HG03066 (cell line): Measurements from ENCODE around the gene TNFAIP2.
"Not testable (repeated sequence)": the region's sequence is repeated elsewhere in the genome, so short reads cannot be mapped to it uniquely, and the experiment has no call there.

Source experiments
- ATAC-seq: cut with Tn5 transposase; IDR thresholded peaks from one replicate; pipeline ENCODE4 v1.9.1; 2021; ENCODE audit warnings: low read depth; ENCODE audit not compliant: unreplicated experiment

TNFAIP2 gene

DNA sequence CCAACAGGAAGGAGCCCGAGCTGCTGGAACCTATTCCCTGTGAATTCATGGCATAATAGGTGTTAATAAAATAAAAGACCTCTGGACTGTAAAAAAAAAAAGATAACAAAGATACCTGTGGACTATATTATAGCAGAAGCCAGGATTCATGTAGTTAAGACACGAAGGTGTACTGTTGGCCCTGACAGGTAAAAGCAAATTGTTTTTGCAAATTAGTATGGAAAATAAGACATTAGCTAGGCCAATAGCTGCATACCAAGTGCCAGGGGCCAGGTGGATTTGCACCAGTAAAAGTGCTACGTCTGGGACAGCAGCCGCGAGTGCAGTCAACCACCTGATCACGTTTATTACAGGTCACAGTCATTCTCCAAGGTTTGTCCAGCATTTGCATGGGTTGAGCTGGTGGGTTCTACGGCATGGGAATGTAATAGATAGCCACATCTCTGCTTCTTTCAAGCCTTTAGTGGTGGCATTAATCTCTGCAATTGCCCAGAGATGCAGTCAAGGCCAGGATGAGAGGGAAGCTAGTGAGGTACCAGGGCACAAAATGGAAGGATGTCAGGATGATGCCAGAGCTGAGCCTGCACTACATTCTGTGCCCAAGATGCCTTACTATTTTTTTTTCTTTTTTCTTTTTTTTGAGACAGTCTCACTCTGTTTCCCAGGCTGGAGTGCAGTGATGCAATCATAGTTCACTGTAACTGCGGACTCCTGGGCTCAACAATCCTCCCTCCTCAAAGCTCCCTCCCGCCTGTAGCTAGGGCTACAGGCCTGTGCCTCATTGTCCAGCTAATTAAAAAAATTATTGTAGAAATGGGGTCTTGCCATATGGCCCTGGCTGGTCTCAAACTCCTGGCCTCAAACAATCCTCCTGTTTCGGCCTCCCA lies 26.3 kb downstream of the TNFAIP2 start:
- no peak for ATAC-seq

DNA sequence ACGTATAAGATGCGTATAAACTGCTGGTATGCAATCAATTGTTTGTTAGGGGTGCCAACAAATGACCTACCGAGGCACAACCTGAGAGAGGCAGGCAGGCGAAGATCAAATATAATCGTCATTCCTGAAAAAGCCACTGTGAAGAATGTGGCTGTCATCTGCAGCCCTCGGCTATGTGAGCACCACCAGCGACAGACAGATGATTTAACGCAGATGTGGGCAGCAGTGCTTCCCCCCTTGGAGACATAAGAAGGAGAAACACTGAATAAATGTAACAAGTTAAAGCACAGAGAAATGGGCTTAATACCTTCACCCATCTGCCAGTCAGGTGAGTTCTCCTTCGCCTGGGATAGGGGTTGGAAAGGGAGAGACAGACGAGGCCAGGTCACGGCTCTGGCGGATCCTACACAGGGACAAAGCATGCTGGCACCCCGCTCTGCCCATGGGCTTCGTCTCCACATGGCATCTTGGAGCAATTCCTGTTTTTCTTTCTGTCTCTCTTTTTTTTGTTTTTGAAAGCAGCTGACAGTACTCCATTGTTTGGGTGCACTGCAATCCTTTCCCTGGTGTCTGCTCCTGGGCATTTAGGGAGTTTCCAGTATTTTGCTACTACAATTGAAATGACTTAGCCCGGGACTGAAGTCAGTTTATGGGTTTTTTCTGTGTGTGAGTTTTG lies 28.1 kb downstream of the TNFAIP2 start:
- ATAC-seq, result no peak

DNA sequence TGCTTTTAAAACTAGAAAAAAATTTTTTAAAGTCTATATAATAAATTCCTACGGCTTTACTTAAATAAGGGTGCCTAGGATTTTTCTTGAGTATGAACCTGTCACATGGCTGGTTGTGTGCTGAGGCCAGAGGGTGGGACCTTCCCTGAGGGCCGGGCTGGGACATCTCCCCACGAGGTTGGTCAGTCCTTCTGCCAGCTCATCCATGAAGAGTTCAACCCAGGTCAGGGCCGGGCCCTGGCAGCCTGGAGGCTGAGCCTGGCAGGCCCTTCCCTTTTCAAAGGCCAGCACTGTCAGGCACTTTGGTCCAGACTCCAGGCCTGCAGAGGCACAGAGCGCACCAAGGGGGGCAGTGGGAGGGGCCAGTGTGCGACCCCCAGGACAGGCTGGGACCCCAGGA lies 31.7 kb downstream of the TNFAIP2 start:
- ATAC-seq, result no peak

DNA sequence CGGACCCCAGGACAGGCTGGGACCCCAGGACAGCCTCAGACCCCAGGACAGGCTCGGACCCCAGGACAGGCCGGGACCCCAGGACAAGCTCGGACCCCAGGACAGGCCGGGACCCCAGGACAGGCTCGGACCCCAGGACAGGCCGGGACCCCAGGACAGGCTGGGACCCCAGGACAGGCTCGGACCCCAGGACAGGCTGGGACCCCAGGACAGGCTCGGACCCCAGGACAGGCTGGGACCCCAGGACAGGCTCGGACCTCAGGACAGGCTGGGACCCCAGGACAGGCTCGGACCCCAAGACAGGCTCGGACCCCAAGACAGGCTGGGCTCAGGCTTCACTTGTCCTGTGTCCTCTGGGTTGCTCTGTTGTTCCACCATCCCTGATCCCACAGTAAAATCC lies 32.2 kb downstream of the TNFAIP2 start:
- not testable (repeated sequence) for ATAC-seq

DNA sequence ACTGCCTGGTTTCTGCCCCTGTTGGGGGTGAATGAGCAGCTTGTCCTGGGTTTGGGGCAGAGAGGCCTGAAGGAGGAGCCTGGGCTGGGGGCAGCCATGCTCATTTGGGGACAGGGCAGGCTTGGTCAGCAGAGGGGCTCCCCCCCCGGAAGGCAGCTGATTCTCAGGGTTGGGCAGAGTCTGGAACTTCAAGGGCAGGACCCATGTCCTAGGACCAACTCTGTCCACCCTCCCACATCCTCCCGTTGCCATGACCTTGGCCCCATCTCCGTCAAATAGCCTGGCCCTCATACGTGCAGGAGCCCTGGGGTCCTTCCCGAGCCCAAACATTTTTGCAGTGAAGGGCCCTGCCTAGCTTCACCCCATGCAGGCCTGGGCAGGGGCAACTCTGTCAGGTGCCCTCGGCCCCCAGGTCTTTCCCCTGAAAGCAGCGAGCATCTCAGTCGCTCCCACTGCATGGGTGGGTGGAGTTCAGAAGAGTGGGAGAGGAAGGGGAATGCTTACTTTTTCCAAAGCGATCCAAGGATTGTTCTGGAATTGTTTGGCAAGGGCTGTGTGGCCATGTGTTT lies 32.6 kb downstream of the TNFAIP2 start:
- no peak for ATAC-seq

DNA sequence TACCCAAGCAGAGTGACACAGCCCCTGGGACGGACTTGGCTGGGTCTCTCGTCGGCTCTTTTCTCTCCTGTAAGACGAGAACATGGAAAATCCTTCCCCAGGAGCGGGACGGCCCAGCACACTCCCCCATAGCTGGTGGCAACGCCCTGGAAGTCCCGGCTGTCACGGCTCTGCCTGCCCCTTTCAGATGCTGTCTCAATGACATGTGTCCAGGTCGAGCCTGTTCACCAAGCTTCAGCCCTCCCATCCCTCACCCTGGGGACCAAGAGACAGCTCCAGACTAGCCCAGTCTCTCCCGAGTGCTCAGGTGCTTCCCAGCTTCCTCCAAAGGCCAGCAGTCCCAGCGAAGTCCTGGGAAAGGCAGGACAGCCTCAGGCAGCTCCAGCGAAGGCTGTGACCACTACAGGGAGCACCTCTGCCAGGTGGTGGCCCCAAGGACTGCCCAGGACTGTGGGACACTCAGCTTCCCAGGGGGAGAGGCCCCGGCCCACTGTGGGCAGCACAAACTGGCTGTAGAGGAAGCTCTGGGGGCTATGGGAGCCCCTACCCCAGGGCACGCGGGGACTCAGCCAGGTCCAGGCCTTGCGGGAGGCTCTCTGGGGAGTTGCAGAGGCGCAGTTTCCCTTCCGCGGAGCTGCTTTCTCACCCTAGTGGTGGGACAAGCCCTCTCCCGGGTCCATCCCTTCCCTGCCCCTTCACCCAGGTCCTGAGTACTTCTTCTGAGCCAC lies 33.6 kb downstream of the TNFAIP2 start:
- ATAC-seq, result no peak

DNA sequence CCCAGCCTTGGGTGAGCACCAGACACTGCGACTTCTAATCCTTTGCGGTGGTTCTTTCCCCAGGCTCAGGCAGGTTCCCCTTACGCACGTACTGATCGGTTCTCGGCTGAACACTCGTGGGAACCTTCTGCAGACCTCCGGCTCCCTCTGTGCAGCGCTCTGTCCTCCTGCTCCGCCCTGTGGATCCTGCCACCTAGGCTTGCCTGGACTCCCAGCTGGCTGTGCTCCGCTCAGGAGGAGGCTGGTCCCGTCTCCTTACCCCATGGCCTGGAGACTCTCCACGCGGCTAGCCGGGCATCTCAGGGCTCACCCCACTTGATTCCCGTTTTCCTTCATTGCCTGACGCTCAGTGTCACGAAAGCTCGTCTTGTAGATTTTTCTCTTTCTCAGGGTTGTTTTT lies 34.7 kb downstream of the TNFAIP2 start:
- ATAC-seq, result no peak

DNA sequence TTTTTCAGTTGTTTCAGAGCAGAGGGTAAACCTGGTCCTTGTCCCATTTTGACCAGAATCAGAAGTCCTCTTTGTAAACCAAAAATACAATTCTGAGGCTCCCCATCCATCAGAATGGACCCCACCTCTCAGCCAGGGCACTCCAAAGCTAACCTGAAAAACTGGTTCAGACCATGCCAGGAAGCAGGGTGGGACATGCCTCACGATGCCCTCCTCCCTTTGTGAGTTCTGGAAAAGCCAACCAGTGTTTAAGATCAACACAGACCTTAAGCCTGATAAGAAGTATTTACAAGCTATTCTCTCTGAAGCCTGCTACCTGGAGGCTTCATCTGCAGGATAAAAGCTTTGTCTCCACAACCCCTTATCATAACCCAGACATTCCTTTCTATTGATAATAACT lies 35.4 kb downstream of the TNFAIP2 start:
- no peak for ATAC-seq

DNA sequence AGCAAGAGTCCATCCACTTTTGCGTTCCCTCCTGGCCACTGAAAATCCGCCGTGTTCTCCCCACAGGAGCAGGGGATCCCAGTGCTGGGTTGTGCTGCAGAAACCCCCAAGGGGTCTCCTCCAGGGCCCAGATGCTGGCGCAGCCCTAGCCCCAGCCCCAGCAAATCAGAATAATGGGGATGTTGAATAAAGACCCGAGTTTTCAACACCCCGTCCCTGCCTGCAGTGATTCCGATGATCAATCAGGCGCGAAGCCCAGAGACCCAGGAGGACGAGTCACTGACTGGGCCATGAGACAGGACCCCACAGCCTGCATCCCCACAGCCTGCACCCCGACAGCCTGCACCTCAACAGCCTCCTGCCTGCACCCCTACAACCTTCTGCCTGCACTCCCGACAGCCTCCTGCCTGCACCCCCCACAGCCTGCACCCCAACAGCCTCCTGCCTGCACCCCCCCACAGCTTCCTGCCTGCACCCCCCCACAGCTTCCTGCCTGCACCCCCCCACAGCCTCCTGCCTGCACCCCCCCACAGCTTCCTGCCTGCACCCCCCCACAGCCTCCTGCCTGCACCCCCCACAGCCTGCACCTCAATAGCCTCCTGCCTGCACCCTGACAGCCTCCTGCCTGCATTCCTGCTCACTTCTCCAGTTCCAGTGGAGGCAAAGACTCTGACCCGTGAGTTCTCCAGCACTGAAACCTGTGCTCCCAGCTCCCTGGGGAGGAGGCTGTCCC lies 37.2 kb downstream of the TNFAIP2 start:
- no peak for ATAC-seq

DNA sequence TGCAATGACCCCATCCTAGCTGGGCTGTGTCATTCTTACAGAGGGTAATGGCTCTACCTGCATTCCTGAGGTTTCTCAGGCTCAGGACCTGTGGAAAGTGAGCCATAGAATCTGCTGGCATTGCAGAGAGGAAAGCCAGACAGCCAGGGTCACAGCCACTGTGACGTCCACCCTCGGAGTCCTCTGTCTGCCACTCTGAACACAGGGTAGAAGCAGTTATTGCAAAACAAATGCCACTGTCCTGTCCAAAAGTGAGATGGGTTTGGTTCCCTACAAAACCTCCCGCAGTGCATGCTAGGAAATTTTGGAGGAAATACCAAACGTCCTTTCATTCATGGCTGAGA lies 37.8 kb downstream of the TNFAIP2 start:
- ATAC-seq, result no peak

DNA sequence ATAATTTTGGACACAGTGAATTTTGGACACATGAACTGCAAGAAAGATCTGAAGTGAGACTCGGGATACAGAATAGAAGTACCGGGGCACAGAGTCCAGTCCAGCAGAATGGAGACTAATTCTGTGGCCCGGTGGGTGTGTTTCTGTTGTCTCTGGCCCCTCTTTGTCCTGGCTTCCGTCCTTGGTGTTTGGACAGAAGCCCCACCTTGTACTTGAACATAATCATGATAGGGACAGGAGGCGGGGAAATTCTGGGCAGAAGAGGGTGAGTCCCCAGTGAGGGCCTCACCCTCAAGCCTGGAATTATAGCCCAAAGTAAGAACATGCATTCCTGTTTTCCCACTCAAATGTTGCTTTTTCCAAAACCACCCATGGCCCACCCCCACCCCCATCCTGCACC lies 39.9 kb downstream of the TNFAIP2 start:
- ATAC-seq, result no peak

DNA sequence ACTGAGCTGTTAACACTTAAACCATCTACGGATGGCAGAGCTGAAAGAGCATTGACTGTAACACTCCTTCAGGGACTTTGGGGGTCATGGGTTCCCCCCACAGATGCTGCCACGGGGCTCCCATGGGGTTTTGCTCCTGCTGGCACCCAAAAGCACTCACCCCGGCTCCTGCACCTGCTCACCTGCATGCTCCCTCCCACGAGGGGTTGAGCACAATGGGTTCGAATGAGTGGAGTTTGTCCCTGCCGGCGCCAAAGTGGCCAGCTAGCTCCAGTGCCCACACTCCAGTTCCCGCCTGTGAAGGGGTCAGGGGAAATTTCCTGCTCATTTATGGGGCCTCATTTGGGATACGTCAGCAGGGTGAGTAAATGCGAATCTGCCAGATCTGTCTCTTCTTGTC lies 40.7 kb downstream of the TNFAIP2 start:
- no peak for ATAC-seq

DNA sequence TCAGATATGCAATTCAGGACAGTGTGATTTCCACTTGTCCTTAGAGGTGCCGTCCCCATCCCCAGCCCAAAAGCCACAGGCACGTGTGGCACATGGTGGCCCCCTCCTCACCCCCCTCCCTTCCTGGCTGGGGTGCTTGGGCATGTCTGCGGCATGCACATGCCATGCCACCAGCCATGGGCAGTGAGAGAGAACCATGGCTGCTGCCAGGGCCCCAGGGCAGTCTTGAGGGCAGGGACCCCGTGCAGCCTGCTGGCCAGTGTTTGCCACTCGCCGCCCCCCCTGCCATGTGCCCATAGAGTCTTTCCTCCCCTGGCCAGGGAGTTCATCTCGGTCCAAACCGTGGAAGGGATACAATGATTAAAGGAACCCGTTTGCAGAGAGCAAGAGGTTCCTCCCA lies 41.5 kb downstream of the TNFAIP2 start:
- ATAC-seq, result no peak

DNA sequence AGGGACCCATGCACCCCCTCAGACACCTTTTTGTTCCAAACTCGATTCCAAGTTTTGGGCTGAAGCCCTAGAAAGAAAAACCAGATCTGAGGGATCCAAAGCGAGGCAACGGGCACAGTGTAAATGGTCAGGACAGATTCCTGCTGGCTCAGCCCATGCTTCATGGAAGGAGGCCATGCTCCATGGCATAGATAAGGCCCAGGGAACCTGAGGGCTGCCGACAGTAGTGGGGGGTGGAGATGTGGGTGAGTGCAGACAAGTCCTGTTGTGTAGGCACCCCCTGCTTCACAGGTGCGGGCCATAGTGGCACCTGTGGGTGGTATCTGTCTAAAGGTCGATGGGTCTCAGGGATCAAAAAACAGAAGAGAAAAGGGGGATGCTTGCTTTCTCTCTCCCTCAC lies 42.1 kb downstream of the TNFAIP2 start:
- no peak for ATAC-seq

DNA sequence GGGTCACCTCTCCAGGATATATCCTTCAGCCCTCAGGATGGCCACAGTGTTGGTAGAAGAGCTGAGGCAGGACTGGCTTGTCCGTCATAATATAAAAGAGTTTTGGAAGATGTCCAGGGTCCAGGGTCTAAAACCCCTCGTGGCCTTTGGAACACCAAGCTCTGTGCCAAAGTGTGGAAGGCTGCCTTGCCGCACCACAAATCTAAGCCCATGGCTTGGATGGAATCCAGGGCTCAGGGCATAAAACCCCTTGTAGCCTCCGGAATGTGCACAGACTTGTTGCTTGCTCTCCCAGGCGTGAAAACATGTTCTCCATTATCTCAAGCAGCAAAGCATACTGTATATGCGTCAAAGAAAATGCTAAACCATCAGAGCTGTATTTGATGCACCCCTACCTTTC lies 46.7 kb downstream of the TNFAIP2 start:
- ATAC-seq, result no peak

DNA sequence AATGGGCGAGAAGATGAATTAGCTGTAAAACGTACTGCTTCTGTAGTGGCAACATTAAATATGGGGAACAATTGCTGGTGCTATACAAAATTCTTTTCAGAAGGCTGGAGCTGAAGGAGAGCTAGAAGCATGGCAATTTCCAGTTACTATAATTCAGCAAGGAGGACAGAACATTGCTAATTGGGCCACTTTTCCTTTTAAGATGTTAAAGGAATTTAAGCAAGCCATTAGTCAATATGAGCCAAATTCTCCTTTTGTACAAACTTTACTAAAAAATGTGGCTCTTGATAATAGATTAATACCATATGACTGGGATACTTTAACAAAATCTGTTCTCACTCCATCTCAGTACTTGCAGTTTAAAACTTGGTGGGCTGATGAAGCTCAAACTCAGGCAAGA lies 47.9 kb downstream of the TNFAIP2 start:
- ATAC-seq, result not testable (repeated sequence)

DNA sequence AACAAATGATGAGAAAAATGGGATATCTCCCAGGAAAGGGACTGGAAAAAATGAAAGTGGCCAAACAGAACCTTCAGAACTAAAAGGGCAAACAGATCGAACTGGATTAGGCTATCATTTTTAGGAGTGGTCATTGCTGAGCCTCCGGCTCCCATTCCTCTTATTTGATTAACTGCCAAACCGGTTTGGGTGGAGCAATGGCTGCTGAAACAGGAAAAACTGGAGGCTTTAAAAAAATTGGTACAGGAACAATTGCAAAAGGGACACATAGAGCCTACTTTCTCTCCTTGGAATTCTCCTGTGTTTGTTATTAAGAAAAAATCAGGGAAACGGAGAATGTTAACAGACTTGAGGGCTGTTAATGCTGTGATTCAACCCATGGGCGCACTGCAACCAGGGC lies 49.7 kb downstream of the TNFAIP2 start:
- ATAC-seq, result no peak

DNA sequence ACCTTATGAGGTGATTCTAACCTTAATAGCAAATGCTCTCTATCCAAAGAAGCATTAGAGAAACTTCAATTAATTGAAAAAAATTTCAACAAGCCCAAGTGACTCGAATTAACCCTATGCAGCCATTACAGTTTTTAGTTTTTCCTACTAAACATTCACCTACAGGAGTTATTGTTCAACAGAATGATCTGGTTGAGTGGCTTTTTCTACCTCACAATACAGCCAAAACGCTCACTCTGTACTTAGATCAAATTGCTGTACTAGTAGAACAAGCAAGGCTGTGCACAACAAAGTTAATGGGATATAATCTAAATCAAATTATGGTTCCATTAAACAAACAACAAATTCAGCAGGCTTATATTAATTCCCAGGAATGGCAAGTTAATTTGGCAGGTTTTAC lies 50.6 kb downstream of the TNFAIP2 start:
- ATAC-seq, result not testable (repeated sequence)

DNA sequence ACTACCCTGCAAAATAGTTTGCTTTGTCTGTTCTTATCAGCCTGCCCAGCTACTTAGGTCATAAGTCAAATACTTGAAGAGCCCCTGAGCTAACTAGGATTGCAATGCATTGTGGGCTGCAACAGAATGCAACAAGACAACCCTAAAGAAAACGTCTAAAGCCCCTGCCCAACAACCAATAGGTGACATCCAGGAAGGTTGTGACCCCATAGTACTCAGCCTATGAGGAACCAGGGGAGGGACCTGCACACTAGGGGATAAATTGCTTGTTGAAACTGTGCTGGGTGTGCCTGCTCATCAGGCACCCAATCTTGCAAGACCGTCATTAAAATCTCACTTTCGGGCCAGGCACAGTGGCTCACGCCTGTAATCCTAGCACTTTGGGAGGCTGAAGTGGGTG lies 52.9 kb downstream of the TNFAIP2 start:
- ATAC-seq, result not testable (repeated sequence)

DNA sequence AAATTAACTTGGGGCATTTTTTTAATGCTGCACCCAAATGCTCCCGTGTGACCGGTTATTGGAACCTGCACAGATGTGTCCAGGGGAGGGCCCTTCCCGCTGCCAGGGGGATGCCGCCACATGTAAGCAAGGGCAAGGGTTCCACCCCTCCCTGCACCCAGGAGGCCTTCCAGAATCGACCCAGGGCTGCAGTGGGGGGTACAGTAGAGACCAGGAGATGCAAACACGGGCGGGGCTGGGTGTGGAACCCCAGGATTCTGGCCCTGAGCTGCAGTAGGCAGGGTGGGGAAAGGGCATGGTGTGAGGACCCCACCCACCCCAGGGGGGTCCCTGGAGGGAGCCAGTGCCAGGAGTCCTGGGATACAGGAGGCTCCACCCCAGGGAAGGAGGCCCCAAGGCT lies 54.1 kb downstream of the TNFAIP2 start:
- ATAC-seq, result no peak

DNA sequence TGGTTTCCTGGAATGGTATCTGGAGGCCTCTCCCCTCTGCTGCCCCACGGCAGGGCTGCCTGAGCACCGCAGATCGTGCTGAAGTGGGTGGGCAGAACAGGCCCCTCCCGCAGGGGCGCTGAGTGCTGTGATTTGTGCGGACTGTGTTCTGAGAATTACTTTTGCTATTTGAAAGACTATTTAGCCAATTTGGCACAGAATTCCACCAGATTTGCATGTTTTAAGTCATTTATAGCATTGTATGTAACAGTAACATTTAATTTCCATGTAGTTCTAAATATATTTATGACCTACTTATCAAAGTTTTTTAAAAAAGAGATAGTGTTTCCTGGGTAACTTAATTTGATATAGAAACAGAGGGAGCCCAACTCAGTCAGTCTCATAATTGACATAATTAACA lies 55.3 kb downstream of the TNFAIP2 start:
- no peak for ATAC-seq
